DOHH2 (cell line): ENCODE data around the gene USP34.

ENCODE experiments used
- H3F3A ChIP-seq: fragments of 200-600 bp; sonication (generic), shearing (Covaris generic); 2 replicates; pipeline ENCODE4 v1.6.0; 2016; ENCODE audit warnings: antibody characterized with exemption, mild to moderate bottlenecking; ENCODE audit not compliant: control insufficient read depth, insufficient read depth
- H3K27ac ChIP-seq: fragments of 200-600 bp; sonication (generic); 2 replicates; pipeline ENCODE4 v1.5.1; 2014; ENCODE audit warnings: low read depth, mild to moderate bottlenecking, low read length, moderate library complexity
- H3K27me3 ChIP-seq: fragments of 200-600 bp; sonication (generic); 2 replicates; pipeline ENCODE4 v1.6.1; 2014; ENCODE audit warnings: mild to moderate bottlenecking, low read length, mixed read lengths; ENCODE audit not compliant: control insufficient read depth
- H3K36me3 ChIP-seq: fragments of 200-600 bp; sonication (generic); 2 replicates; pipeline ENCODE4 v1.6.1; 2014; ENCODE audit warnings: mild to moderate bottlenecking, low read length, moderate library complexity, mixed read lengths; ENCODE audit not compliant: control insufficient read depth
- H3K4me1 ChIP-seq: fragments of 200-600 bp; sonication (generic); 2 replicates; pipeline ENCODE4 v1.6.1; 2014; ENCODE audit warnings: mild to moderate bottlenecking, low read length, mixed read lengths; ENCODE audit not compliant: control insufficient read depth
- H3K4me2 ChIP-seq: fragments of 200-600 bp; sonication (generic); 2 replicates; pipeline ENCODE4 v1.6.0; 2014; ENCODE audit warnings: mild to moderate bottlenecking, low read length, moderate library complexity
- H3K4me3 ChIP-seq: fragments of 200-600 bp; sonication (generic); 2 replicates; pipeline ENCODE4 v1.5.1; 2014; ENCODE audit warnings: mild to moderate bottlenecking, low read length, mixed read lengths
- H3K79me2 ChIP-seq: fragments of 200-600 bp; sonication (generic); 2 replicates; pipeline ENCODE4 v1.6.1; 2014; ENCODE audit warnings: mild to moderate bottlenecking, low read length, mixed read lengths; ENCODE audit not compliant: control insufficient read depth
- H3K9me2 ChIP-seq: fragments of 200-600 bp; sonication (generic); replicated peaks from 2 replicates; pipeline ENCODE4 v1.6.1; 2014; ENCODE audit warnings: mild to moderate bottlenecking, low read length, mixed read lengths; ENCODE audit not compliant: control insufficient read depth
- H3K9me3 ChIP-seq: fragments of 200-600 bp; sonication (generic); 2 replicates; pipeline ENCODE4 v1.6.1; 2014; ENCODE audit warnings: antibody characterized with exemption, low read length, mixed read lengths; ENCODE audit not compliant: control insufficient read depth, insufficient read depth
- H4K20me1 ChIP-seq: fragments of 200-600 bp; sonication (generic); 2 replicates; pipeline ENCODE4 v1.6.0; 2014; ENCODE audit warnings: low read depth, mild to moderate bottlenecking, antibody characterized with exemption, low read length, moderate library complexity; ENCODE audit not compliant: control insufficient read depth, insufficient read depth
- CTCF ChIP-seq: fragments of 200-600 bp; sonication (generic); IDR thresholded peaks from one replicate; pipeline ENCODE4 v1.5.1; 2014; ENCODE audit warnings: antibody characterized with exemption, mild to moderate bottlenecking, low read depth, low read length; ENCODE audit not compliant: poor library complexity, severe bottlenecking
- EZH2phosphoT487 ChIP-seq: fragments of 200-600 bp; sonication (generic); IDR thresholded peaks from 2 replicates; pipeline ENCODE4 v1.6.1; 2017; ENCODE audit warnings: borderline replicate concordance, mild to moderate bottlenecking, antibody characterized with exemption, low read length, moderate library complexity, mixed read lengths

USP34 gene

DNA sequence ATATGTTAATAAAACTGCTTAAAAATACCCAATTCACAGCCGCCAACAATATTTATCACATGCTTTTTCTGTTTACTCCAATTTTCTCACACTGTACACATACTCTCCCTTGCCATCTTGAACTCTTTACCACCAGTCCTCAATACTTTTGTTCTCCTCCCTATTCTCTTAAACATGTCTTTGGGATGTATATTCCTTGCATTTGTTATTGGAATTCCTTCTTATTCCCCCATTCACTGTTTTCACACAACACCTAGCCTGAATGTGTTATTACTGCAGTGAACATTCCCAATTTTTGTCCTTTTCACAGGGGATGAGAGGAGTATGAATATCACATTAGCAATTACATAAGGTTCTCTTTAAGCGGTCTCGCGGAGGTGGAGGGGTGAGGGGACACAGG, 94.7 kb downstream of the USP34 start:
- Histone ChIP-seq H3F3A (peaks cover 3% of the 10 kb centered on the region; the same call in 1 of the 2 replicates), H3K79me2 (peaks cover 47% of the 10 kb centered on the region), H3K4me2 (no peak overlapping the region), H3K27me3 (no peaks in the 10 kb centered on the region), H3K4me3 (no peak overlapping the region), H4K20me1 (no peaks in the 10 kb centered on the region), H3K27ac (no peak overlapping the region), H3K36me3 (peaks cover 81% of the 10 kb centered on the region), H3K4me1 (peaks cover 6% of the 10 kb centered on the region), H3K9me3 (no peaks in the 10 kb centered on the region), H3K9me2 (no peaks in the 10 kb centered on the region)
- no peak for TF ChIP-seq CTCF
- no peak for TF ChIP-seq EZH2phosphoT487

GRCh38 chr2:61371027-61371426, 99.9 kb downstream of the USP34 start:
- TF ChIP-seq CTCF (no peak), EZH2phosphoT487 (no peak)
- Histone ChIP-seq H3K9me3 (no peaks in the 10 kb centered on the region), H4K20me1 (no peaks in the 10 kb centered on the region), H3K4me1 (peaks cover 19% of the 10 kb centered on the region), H3K9me2 (no peaks in the 10 kb centered on the region), H3K4me2 (peak overlapping the region; percentile 1; the same call in 1 of the 2 replicates), H3K27ac (no peak overlapping the region), H3K79me2 (peaks cover 55% of the 10 kb centered on the region), H3K36me3 (peaks cover 81% of the 10 kb centered on the region), H3K4me3 (no peak overlapping the region), H3F3A (0 out of 2 replicates have a peak, but pooled peaks cover 6% of the 10 kb centered on the region), H3K27me3 (no peaks in the 10 kb centered on the region)

DNA sequence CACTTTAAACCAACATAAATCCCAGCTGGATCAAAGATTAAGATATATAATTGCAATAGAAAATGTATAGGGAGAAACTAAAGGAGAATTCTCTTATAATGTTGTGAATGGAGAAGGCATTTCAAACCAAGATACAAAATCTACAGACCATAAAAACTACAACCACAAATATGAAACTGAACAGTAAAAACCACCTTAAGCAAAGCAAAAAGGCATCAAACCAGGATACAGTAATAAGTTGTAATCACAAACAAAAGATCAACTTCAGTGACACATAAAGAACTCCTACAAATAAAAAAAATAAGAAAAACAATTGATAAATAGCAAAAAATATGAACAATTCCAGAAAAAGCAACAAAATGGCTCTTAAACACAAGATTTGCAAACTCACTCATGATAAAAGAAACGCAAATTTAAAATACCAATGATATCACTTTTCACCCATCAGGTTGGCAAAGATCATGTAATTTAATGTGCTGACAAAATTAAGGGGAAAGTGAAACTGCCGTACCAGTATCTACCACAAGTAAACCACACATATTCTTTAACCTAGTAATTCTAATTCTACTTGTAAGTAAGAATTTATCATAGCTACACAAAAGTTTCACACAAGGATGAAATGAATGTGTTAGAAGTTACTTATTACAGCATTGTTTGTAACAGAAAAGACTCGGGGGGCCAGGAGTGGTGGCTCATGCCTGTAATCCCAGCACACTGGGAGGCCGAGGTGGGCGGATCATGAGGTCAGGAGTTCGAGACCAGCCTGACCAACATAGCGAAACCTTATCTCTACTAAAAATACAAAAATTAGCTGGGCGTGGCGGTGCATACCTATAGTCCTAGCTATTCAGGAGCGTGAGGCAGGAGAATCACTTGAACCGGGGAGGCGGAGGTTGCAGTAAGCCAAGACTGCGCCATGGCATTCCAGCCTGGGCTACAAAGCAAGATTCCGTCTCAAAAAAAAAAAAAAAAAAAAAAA, 101.9 kb downstream of the USP34 start:
- Histone ChIP-seq H3K9me3 (no peaks in the 10 kb centered on the region), H3F3A (0 out of 2 replicates have a peak, but pooled peaks cover 6% of the 10 kb centered on the region), H3K9me2 (no peaks in the 10 kb centered on the region), H3K27ac (no peak overlapping the region), H3K4me2 (no peak overlapping the region), H4K20me1 (no peaks in the 10 kb centered on the region), H3K4me1 (peaks cover 19% of the 10 kb centered on the region), H3K4me3 (no peak overlapping the region), H3K79me2 (peaks cover 49% of the 10 kb centered on the region), H3K27me3 (no peaks in the 10 kb centered on the region), H3K36me3 (peaks cover 83% of the 10 kb centered on the region)
- no peak for TF ChIP-seq EZH2phosphoT487
- TF ChIP-seq CTCF, result no peak
